Activated T-cell treated with anti-CD3 and anti-CD28 coated beads, Interleukin-2, amount 50 U/mL, for 24 hours (primary cell): Measurements from ENCODE around the gene FAM124A.

Experiments used
- DNase-seq: peaks from one replicate; pipeline ENCODE4 v3.0.0-alpha.2; 2020
- H3K27ac Mint-ChIP-seq: 2 replicates; pipeline ENCODE4 v1.8.0; 2020; ENCODE audit warnings: mild to moderate bottlenecking, mixed read lengths
- H3K27me3 Mint-ChIP-seq: 2 replicates; pipeline ENCODE4 v1.8.0; 2020; ENCODE audit warnings: mixed read lengths
- H3K36me3 Mint-ChIP-seq: 2 replicates; pipeline ENCODE4 v1.8.0; 2020; ENCODE audit warnings: low read depth, mixed read lengths
- H3K4me1 Mint-ChIP-seq: 2 replicates; pipeline ENCODE4 v1.8.0; 2020; ENCODE audit warnings: low read depth, mixed read lengths
- H3K4me3 Mint-ChIP-seq: 2 replicates; pipeline ENCODE4 v1.8.0; 2020; ENCODE audit warnings: mild to moderate bottlenecking, moderate library complexity, mixed read lengths
- H3K9me3 Mint-ChIP-seq: 2 replicates; pipeline ENCODE4 v1.8.0; 2020; ENCODE audit warnings: mixed read lengths

FAM124A gene

DNA sequence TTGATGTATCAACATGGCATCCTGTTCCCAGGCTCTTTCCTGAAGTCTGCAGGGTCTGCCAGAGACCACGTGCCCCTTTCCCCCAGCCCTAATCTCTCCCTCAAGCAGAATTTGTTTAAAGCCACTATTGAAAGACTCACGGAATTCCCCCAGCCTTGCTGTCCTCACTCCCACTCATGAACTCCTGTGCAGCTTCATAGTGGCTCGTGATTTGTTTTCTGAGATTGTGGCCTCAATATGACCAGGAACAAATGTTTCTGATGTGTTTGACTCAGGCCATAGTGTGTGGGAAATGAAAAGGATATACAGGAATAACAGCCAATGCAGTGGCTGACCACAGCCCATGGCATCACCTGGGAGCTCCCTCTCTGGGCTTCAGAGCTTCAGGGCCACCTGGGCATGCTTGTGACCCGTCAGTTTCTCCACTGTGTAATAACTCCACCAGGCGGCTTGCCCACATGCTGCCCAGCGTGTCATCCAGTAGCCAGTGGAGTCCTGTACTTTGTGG, 109.2 kb downstream of the FAM124A start:
- Mint-ChIP-seq H3K27me3 (no peaks in the 10 kb centered on the region), H3K9me3 (no peaks in the 10 kb centered on the region), H3K27ac (no peak overlapping the region), H3K4me1 (peaks cover 18% of the 10 kb centered on the region), H3K36me3 (no peaks in the 10 kb centered on the region), H3K4me3 (no peak overlapping the region)
- no peak for DNase-seq

DNA sequence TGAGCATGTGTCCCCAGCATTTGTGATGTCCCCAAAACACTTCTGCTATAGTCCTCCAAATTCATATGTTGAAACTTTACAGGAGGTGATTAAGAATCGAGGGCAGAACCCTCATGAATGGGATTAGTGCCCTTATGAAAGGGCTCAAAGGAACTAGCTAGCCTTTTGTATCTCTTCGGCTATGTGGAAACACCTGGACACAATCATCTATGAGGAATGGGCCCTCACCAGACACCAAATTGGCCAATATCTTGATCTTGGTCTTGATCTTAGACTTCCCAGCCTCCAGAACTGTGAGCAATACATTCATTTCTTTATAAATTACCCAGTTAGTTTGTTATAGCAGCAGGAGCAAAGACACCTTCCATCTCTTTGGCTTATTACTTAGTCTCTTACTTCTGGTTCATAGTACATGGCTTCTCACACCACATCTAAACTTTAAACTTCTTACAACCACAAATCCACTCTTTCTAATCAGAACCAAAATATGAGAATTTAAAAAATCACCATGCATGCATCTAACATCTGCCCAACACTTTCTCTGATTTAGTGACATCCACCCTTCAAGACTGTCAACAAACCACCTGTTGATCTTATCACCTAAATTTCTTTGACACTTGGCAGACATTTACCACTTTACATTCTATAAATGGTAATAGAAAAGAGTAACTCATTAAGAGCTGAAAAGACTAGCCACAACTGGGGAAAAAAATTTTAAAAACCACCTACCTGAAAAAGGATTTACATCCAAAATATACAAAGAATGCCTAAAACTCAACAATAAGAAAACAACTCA, 110.6 kb downstream of the FAM124A start:
- no peak for DNase-seq
- Mint-ChIP-seq H3K4me1 (peaks cover 18% of the 10 kb centered on the region), H3K27ac (no peak overlapping the region), H3K4me3 (no peak overlapping the region), H3K36me3 (no peaks in the 10 kb centered on the region), H3K27me3 (no peaks in the 10 kb centered on the region), H3K9me3 (no peaks in the 10 kb centered on the region)

DNA sequence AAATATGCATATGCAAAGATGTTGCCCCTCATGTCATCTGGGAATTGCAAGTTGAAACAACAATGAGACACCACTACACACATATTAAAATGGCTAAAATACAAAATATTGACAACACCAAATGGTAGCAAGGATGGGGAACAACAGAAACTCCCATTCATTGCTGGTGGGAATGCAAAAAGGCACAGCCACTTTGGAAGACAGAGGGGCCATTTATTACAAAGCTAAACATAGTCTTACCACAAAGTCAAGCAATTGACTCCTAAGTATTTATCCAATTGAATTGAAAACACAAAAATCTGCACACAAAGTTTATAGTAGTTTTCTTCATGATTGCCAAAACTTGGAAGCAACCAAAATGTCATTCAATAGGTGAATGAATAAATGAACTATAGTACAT, 111.2 kb downstream of the FAM124A start:
- Mint-ChIP-seq H3K4me1 (peaks cover 18% of the 10 kb centered on the region), H3K9me3 (no peaks in the 10 kb centered on the region), H3K27me3 (no peaks in the 10 kb centered on the region), H3K27ac (no peak overlapping the region), H3K36me3 (no peaks in the 10 kb centered on the region), H3K4me3 (no peak overlapping the region)
- no peak for DNase-seq

DNA sequence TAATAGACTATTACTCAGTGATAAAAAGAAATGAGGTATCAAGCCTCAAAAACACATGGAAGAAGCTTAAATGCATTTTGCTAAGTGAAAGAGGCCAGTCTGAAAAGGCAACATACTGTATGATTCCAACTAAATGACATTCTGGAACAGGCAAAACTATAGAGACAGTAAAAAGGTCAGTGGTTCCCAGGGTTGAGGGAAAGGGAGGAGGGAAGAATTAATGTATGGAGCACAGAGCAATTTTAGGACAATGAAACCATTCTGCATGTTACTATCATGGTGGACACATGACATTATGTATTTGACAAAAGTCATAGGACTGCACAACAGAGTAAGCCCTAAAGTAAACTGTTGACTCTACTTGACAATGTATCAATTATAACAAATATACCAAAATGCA, 111.6 kb downstream of the FAM124A start:
- no peak for DNase-seq
- Mint-ChIP-seq H3K9me3 (no peaks in the 10 kb centered on the region), H3K36me3 (no peaks in the 10 kb centered on the region), H3K4me3 (no peak overlapping the region), H3K27ac (no peak overlapping the region), H3K27me3 (no peaks in the 10 kb centered on the region), H3K4me1 (peaks cover 18% of the 10 kb centered on the region)
